NCI-H2196 treated with DMSO at 0.1 percent for 48 hours (cell line): ENCODE results near the gene RAB39B.

ENCODE experiments used
- DNase-seq: peaks from one replicate; lab custom pipeline; 2025; ENCODE audit not compliant: unreplicated experiment; lab: John Stamatoyannopoulos, UW

The RAB39B gene

GRCh38 chrX:155216179-155216939 lies 47.9 kb downstream of the RAB39B start, which contains the start of gene VBP1:
Gene VBP1 (plus strand): TSS chrX:155216460. CDS start chrX:155216483, 23 bp downstream.
- DNase-seq = peak; percentile 81

DNA sequence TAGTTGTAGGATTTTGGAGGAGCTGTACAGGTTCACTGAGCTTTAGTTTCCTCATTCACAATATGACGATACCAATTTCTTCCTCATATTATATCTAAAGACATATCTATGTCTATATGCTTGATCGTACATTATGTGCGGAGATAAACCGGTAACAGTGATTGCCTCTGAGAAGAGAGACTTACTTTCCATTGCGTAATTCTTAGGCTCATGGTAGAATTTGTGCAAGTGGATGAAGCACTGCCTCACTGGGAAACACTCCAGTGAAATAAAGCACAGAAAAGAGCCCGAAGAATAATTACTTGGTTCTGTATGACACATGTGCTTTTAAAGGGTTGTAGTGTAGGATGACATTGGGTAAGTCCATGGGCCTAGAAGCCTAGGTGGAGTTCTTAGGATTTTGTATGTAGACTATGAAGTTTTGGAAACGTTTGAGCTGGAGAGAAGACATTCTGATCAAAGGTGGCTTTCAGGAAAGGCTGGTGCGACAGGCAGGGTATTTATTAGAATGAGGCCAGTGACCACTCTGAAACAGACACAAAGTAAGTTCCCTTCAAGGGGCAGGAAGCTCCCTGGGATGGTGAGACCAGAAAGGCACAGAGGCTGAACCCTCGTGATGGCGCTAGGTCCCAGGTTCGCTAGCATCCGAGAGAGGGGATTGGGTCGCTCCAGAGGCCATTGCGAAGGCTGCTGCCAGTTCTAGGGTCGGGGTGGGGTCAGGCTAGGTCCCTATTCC lies 48.7 kb downstream of the RAB39B start:
- no peak for DNase-seq

GRCh38 chrX:155213731-155214130 lies 50.6 kb downstream of the RAB39B start:
- DNase-seq = no peak

DNA sequence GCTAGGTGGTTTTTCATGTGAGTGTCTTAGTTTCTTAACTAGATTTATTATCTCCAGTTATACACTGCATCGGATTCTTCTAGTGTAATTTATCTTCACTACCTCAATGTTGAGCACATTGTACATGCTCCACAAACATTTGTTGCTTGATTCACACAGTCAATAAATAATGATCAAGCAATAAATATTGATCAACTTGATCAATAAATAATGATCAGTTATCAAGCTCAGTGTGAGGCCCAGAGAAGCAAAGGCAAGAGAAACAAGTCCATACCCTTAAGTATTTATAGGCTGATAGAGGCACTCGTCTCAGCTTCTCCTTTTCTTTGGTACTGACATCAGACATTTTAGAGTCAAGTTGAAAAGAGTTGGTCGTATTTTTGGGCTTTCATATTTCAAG lies 53.1 kb downstream of the RAB39B start:
- DNase-seq = no peak
